ENCODE data around the gene COL18A1. TPM values are rescaled to one million over a fixed set of nuclear protein-coding genes. Genes with fewer than 3 reads are reported as not detected.

COL18A1 gene
- 1 to 10 TPM; 8.0 to 8.8 TPM for total RNA-seq

DNA sequence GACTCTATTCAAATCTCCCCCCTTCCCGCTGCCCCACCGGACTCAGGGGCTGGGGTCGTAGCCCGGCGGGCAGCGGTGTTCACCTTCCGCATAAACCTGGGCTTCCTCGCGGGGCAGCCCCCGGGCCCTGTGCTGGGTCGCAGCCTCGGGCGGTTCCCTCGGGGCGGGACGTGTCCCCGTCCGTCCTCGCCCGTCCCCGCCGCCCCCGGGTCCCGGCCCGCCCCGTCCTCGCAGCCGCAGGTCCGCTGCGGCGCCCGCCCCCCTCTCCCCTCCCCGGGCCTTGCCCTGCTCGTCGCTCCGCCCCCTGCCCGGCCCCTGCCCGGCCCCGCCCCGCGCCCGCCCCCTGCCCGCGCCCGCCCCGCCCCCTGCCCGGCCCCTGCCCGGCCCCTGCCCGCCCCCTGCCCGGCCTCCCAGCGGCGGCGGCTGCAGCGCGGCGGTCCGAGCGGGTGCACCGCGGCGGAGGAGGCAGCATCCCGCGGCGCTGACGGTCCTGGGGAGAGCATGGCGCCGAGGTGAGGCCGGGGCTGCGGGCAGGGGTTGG lies at the start of gene COL18A1:
Gene COL18A1, plus strand, starts transcription at position 436 of the 541 bp plus-strand sequence. Its CDS starts 66 bp downstream, at position 502.
- ATAC-seq (peak; percentile 55), DNase-seq (peak; percentile 70)
- peaks cover 7% of the 10 kb centered on the region for H3K9me3 Mint-ChIP-seq (ENCODE audit: low read depth)
- CTCF ChIA-PET, result no interaction called here
- H3K4me1 Mint-ChIP-seq, result peaks cover 13% of the 10 kb centered on the region
- H3K4me3 Mint-ChIP-seq, result peak within 1 kb of the TSS; percentile 69
- intact Hi-C loops (cut with DNase I, micrococcal nuclease), result loop anchor here in 1 of 2 experiments (1.0 to 5.0 kb wide), 2 partner anchors 188 to 239 kb away; partner anchors contain the start of gene PCBP3
- POLR2A ChIA-PET, result no interaction called here
- peaks cover 6% of the 10 kb centered on the region for H3K36me3 Mint-ChIP-seq (ENCODE audit: low read depth)
- no peak within 1 kb of the TSS for H3K27ac Mint-ChIP-seq
- peaks cover 43% of the 10 kb centered on the region for H3K27me3 Mint-ChIP-seq

DNA sequence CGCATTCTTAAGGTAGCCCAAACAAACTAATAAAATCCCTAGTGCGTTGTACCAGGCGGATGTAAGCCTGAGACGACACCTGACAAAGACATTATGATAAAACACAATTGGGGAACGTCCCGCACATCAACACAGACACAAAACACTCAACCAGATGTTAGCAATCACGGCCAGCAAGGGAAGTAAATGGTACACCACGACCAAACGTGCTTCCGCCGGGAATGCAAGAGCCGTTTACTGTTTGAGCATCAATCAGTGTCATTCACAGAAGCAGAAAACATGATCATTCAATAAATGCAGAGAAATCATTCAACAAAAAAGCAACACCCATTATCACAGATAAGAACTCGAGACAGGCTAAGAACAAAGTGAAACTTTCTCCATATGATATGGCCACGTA lies 49.4 kb upstream of the COL18A1 start:
- Mint-ChIP-seq H3K27me3 (peaks cover 12% of the 10 kb centered on the region), H3K4me1 (no peaks in the 10 kb centered on the region), H3K36me3 (ENCODE audit: low read depth) (no peaks in the 10 kb centered on the region), H3K27ac (no peak overlapping the region), H3K4me3 (no peak overlapping the region), H3K9me3 (ENCODE audit: low read depth) (no peaks in the 10 kb centered on the region)
- ATAC-seq (no peak), DNase-seq (no peak)
- ChIA-PET CTCF (no interaction called here), POLR2A (no interaction called here)
- intact Hi-C loops (cut with DNase I, micrococcal nuclease), result no loop called here

DNA sequence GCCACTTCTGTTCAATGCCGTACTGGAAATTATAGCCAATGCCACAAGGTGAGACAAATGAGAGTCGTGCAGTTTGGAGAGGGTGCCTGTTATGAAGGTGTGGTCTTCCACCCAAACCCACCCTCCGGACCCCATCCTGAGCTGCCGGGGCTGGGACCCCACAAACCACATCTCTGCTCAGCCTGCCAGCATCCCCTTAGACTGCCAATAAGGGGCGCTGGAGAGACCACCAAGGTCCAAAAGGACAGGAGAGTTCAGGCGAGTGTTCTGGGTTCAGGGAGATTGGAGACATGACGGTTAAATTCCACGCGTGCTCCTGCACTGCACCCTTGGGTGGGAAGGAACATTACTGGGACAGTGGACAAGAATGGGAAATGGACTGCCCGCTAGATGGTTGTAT lies 48.7 kb upstream of the COL18A1 start:
- peaks cover 10% of the 10 kb centered on the region for H3K27me3 Mint-ChIP-seq
- CTCF ChIA-PET, result no interaction called here
- no peak overlapping the region for H3K4me3 Mint-ChIP-seq
- no peak for ATAC-seq
- no peaks in the 10 kb centered on the region for H3K36me3 Mint-ChIP-seq (ENCODE audit: low read depth)
- no peaks in the 10 kb centered on the region for H3K9me3 Mint-ChIP-seq (ENCODE audit: low read depth)
- POLR2A ChIA-PET, result no interaction called here
- H3K4me1 Mint-ChIP-seq, result no peaks in the 10 kb centered on the region
- intact Hi-C loops (cut with DNase I, micrococcal nuclease), result no loop called here
- no peak for DNase-seq
- no peak overlapping the region for H3K27ac Mint-ChIP-seq

DNA sequence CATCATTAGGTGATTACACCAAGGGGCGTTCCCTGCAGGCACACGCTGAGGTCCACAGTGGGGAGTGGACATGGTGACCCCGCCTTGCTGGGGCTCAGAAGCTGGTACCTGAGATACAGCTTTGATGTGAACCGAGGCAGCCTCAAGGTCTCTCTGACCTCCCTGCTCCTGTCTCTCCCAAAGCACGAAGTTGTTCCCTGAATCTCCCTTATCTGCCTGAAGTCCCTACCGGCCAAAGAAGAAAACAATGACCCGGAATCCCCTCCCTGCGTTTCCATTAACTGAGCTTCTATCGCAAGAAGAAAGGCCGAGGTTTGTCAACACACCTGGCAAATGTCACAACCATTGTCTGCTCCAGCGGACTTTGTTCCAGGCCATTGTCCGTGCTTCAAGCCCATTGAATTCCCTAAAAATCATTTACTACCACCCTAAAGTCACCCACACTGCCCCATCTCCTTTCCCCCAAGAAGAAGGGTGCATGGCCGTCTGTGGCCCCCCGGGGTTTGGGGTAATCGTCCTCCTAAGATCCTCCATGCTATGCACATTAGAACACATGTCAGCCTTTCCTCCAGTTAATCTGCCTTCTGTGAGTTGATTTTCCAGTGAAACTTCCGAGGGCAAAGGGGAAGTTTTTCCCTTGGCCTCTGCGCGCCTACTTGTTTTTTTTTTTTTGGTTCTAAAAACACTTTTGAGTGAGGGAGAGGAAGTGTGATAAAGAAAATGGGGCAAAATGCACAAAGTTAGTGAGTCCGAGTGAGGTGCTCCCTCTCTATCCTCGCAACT lies 48.1 kb upstream of the COL18A1 start:
- Mint-ChIP-seq H3K4me3 (no peak overlapping the region), H3K36me3 (ENCODE audit: low read depth) (no peaks in the 10 kb centered on the region), H3K27me3 (peaks cover 10% of the 10 kb centered on the region), H3K9me3 (ENCODE audit: low read depth) (no peaks in the 10 kb centered on the region), H3K4me1 (no peaks in the 10 kb centered on the region), H3K27ac (no peak overlapping the region)
- CTCF ChIA-PET, result interaction anchor here (0.7 kb wide), 1 partner anchor 114 kb away, joined by 3 read pairs; no protein-coding TSS in a partner anchor
- intact Hi-C loops (cut with DNase I, micrococcal nuclease), result no loop called here
- ATAC-seq, result no peak
- POLR2A ChIA-PET, result no interaction called here
- DNase-seq, result no peak

DNA sequence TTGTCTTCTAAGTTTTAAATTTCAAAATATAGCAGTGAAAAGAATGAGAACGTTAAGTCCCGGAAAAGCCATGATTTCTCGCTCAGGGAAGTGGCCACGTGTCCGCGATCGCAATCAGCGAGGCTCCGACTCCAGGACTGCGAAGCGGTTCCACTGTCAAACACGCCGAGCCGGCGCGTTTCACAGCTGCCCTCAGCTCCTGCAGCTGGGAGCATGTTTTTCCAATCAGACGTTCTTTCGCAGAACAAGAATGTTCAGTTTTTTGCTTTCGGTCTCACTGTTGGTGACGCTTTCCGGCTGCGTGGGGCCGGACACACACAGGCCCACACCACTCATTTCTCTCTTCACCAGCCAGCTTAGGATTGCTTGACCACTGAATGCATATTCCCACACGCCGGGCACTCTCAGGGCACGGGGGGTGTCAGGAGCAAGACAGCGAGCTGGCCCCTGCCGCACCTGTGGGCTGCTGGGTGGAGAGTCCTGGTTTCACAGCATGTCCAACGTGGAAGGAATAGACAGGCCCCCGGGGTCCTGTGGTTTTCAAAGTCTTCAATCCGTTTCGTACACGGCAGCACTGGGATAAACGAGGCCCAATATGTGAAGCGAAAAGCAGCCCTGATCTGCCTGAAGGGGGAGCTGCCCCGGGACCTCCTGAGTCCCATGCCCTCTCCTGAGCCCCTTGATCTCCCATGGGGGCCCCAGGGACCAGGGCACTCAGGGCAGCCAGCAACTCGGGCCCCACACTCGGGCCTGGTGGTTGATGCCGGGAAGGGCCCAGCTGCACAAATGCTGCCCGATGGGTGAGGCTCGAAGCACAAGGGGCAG lies 47.3 kb upstream of the COL18A1 start:
- H3K9me3 Mint-ChIP-seq (ENCODE audit: low read depth), result no peaks in the 10 kb centered on the region
- H3K27ac Mint-ChIP-seq, result no peak overlapping the region
- DNase-seq (no peak), ATAC-seq (no peak)
- no peak overlapping the region for H3K4me3 Mint-ChIP-seq
- POLR2A ChIA-PET, result no interaction called here
- intact Hi-C loops (cut with DNase I, micrococcal nuclease), result no loop called here
- H3K27me3 Mint-ChIP-seq, result peaks cover 10% of the 10 kb centered on the region
- no peaks in the 10 kb centered on the region for H3K4me1 Mint-ChIP-seq
- CTCF ChIA-PET, result no interaction called here
- no peaks in the 10 kb centered on the region for H3K36me3 Mint-ChIP-seq (ENCODE audit: low read depth)

DNA sequence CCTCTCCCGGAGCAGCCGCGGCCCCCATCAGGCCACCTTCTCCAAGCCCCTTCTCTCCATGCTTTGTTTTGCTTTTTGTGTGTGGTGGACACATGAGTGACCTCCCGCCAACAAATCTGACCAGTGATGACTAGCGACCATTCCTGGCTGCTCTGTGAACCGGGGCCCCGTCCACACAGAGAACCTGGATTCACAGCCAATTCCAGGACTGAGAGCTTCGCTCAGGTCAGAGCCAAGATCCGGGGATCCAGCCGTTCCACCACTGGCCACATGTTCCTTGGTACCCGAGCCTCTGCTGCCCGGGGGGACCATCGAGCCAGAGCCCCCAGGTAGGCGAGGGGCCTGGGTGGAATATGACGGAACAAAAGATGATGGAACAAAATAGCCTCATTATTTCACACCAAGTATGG lies 46.7 kb upstream of the COL18A1 start:
- CTCF ChIA-PET, result no interaction called here
- Mint-ChIP-seq H3K36me3 (ENCODE audit: low read depth) (no peaks in the 10 kb centered on the region), H3K27ac (no peak overlapping the region), H3K9me3 (ENCODE audit: low read depth) (no peaks in the 10 kb centered on the region), H3K4me1 (no peaks in the 10 kb centered on the region), H3K4me3 (no peak overlapping the region), H3K27me3 (peaks cover 10% of the 10 kb centered on the region)
- ATAC-seq (no peak), DNase-seq (no peak)
- POLR2A ChIA-PET, result no interaction called here
- intact Hi-C loops (cut with DNase I, micrococcal nuclease), result no loop called here

DNA sequence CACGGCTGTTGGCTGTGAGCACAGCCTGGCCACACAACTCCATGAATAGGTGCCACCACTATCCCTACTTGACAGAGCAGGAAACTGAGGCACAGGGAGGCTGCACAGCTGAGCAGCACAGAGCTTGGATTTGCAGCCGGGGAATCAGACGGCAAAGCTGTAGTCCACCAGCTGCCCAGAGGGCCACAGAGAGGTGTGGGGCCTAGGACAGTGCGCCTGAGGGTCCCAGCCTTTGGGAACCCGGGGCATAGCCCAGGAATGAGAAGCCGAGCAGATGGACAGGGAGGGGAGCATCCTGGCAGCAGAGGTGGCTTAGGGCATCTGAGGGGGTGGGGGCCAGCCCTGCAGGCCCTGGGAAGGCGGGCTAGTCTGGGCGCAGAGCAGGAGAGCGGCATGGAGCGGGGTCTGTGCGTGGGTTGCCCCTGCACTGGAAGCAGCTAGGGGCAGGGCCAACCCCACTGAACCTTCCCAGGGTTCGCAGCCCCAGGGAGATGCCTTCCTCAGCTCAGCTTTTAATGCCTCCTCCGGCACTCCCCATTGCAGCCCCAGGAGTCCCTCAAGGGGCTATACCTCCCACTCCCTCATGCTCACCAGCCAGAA lies 46.2 kb upstream of the COL18A1 start:
- intact Hi-C loops (cut with DNase I, micrococcal nuclease), result no loop called here
- Mint-ChIP-seq H3K27ac (no peak overlapping the region), H3K9me3 (ENCODE audit: low read depth) (no peaks in the 10 kb centered on the region), H3K36me3 (ENCODE audit: low read depth) (no peaks in the 10 kb centered on the region), H3K4me1 (peaks cover under 1% of the 10 kb centered on the region), H3K27me3 (peaks cover 8% of the 10 kb centered on the region), H3K4me3 (no peak overlapping the region)
- no peak for ATAC-seq
- no peak for DNase-seq
- ChIA-PET POLR2A (no interaction called here), CTCF (interaction anchor here (0.7 to 1.1 kb wide), 2 partner anchors 50 to 383 kb away, joined by 3 to 4 read pairs; no protein-coding TSS in a partner anchor)

DNA sequence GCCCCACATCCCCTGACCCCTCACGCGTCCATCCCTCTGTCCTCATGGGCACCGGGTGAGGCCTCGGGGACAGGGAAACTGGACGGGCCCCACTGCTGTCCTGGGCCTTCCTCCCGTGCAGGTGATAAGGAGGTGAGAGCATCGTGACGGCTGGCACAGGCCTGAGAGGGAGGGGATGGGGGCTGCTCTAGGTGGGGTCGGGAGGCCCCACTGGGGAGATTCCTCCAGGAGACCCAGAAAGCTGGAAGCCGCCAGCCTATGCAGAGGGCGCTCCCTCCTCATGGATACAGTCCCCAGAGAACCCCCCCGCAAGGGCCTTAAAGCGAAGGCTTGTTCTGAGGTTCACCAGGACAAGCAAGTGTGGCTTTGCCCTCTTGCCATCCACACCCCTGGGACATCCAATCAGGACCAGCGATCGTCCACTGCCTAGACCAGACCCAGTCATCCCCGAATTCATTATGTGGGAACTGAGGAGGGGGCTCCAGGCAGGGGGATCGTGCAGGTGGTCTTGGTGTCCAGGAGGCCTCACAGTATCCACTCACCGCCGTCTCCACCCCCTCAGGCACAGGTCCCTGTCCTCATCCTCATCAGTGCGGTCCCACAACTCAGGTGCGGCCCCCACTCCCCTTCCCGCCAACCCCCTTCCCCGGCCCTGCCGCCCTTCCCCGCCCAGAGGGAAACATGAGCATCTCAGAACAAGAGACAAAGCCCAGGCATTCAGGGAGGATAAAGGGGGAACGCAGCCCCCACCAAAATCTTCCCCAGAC lies 45.3 kb upstream of the COL18A1 start:
- intact Hi-C loops (cut with DNase I, micrococcal nuclease), result no loop called here
- ChIA-PET POLR2A (no interaction called here), CTCF (interaction anchor here (1.1 kb wide), 1 partner anchor 51 kb away, joined by 3 read pairs; no protein-coding TSS in a partner anchor)
- no peak overlapping the region for H3K27ac Mint-ChIP-seq
- ATAC-seq, result no peak
- peaks cover 9% of the 10 kb centered on the region for H3K4me1 Mint-ChIP-seq
- no peak for DNase-seq
- H3K4me3 Mint-ChIP-seq, result no peak overlapping the region
- H3K36me3 Mint-ChIP-seq (ENCODE audit: low read depth), result no peaks in the 10 kb centered on the region
- peaks cover 10% of the 10 kb centered on the region for H3K27me3 Mint-ChIP-seq
- no peaks in the 10 kb centered on the region for H3K9me3 Mint-ChIP-seq (ENCODE audit: low read depth)

DNA sequence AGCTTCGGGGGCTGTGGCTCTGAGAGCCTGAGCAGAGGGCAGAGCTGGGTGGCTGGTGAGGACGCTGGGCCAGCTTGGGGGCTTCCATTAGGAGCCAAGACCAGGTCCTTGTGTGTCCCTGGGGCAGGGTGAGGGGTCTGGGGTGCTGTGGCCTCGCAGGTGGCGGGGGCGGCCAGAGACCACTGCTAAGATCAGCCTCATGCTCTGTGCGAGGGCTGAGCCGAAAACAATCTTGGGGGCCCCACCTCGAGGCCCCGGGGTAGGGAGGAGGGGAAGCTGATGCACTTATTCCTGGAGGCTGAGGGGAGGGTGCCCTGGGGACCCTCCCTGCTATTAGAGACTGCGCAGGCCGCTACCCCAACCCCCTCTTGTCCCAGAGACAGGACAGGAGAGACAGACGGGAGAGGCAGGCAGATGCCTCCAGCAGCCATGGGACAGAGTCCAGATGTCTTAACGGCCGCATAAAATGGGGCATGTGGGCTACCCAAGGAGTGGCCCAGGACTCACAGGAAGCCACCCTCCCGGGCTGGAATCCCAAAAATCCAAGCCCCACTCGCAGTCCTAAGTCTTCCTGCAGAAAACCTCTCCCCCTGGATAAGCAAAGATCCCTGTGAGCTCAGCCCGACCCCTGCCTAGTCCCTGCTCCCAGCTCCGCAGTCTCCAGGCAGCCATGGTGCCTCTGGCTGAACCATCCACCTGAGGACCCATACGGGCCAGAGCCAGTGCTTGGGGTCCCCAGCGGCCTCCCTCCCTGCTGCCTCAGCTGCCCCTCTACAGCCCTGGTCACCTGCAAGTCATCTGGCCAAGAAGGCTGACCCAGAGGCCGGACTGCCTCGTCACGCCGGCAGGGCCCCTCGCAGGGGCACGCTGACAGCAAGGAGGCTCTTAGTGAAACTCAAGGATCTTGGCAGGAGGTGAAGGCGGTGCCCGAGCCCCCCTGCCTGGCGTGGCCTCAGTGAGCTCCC lies 43.6 kb upstream of the COL18A1 start:
- Mint-ChIP-seq H3K9me3 (ENCODE audit: low read depth) (no peaks in the 10 kb centered on the region), H3K36me3 (ENCODE audit: low read depth) (no peaks in the 10 kb centered on the region), H3K27ac (no peak overlapping the region), H3K4me3 (no peak overlapping the region), H3K27me3 (peaks cover 4% of the 10 kb centered on the region), H3K4me1 (peaks cover 10% of the 10 kb centered on the region)
- no peak for DNase-seq
- POLR2A ChIA-PET, result no interaction called here
- intact Hi-C loops (cut with DNase I, micrococcal nuclease), result no loop called here
- ATAC-seq, result no peak
- CTCF ChIA-PET, result interaction anchor here (1.4 kb wide), 1 partner anchor 12 kb away, joined by 4 read pairs; no protein-coding TSS in a partner anchor

DNA sequence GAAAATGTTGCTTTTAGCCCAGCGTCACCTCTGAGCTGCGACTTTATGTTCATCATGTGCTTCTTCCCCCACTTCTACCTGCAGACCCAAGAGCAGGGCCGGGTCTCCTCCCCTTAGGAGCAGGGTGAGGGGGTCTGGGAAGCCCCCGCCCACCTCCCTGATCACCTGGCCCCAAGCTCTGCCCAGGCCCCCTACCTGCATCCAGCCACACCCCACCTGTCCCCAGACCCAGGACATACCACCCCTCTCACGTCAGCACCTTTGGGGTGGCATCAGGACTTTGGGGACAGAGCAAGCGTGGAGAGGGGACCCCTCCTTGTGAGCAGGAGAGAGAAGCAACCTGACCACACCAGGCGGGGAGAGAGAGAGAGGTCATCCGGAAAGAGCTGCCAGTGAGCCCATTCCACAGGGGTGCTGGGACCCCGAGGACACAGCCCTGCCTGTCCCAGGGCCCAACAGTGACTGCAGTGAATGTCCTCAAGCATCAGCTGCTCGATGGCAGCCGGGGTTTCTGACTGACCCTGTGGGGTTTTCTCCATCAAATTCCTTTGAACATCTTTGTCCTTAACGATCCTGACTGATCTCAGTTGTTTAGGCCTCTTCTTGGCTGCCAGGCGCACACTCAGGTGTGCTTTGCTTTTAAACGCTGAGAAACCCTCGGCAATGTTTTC lies 42.8 kb upstream of the COL18A1 start:
- H3K4me1 Mint-ChIP-seq, result peaks cover 10% of the 10 kb centered on the region
- no peak overlapping the region for H3K4me3 Mint-ChIP-seq
- intact Hi-C loops (cut with DNase I, micrococcal nuclease), result no loop called here

More for the DNA sequence above, 42.8 kb upstream of the COL18A1 start:
- ChIA-PET POLR2A (no interaction called here), CTCF (interaction anchor here (0.6 to 1.4 kb wide), 2 partner anchors 11 to 467 kb away, joined by 3 to 4 read pairs; no protein-coding TSS in a partner anchor)
- Mint-ChIP-seq H3K36me3 (ENCODE audit: low read depth) (no peaks in the 10 kb centered on the region), H3K27ac (no peak overlapping the region), H3K27me3 (peaks cover 2% of the 10 kb centered on the region), H3K9me3 (ENCODE audit: low read depth) (no peaks in the 10 kb centered on the region)
- DNase-seq, result no peak
- ATAC-seq, result no peak
